Suppressor macrophage treated with lipopolysaccharide for 1 hour (primary cell): ENCODE measurements around the gene VPREB1.
"Not testable (repeated sequence)": the region's sequence is repeated elsewhere in the genome, so short reads cannot be mapped to it uniquely, and the experiment has no call there.

Experiments
- DNase-seq, 3 donors: peaks; one replicate each; pipeline ENCODE4 v3.0.0-alpha.2; 2020 to 2022

VPREB1 gene, protein sequence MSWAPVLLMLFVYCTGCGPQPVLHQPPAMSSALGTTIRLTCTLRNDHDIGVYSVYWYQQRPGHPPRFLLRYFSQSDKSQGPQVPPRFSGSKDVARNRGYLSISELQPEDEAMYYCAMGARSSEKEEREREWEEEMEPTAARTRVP

DNA sequence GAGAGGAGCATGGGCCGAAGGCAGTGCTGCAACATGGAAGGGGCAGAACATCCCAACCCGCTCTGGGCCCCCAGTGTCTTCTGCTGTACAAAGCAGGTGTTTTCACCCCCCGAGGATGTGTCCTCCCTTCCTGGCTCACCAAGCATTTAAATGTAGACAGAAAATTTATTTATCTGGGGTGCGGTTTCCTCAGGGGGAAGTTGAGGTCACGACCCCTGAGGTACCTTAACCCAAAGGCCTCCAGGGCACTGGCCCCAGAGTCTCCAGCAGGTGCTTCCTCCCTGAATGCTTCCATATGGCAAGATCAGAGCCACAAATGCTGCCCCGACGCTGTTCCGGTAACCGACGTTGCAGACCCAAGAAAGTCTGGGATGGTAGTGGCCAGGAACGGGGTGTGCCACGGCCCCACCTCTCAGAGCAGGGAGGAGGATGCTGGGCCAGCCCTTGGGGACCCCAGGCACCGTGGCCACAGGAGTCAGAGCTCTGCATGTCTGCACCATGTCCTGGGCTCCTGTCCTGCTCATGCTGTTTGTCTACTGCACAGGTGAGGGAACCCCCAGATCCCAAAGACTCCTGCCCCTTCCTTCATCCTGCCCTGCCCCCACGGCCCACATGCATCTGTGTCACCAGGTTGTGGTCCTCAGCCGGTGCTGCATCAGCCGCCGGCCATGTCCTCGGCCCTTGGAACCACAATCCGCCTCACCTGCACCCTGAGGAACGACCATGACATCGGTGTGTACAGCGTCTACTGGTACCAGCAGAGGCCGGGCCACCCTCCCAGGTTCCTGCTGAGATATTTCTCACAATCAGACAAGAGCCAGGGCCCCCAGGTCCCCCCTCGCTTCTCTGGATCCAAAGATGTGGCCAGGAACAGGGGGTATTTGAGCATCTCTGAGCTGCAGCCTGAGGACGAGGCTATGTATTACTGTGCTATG, at the start of gene VPREB1:
VPREB1 (plus strand) TSS at position 471 of the 935 bp plus-strand sequence; CDS start at position 499, 28 bp downstream.
- no peak for DNase-seq

DNA sequence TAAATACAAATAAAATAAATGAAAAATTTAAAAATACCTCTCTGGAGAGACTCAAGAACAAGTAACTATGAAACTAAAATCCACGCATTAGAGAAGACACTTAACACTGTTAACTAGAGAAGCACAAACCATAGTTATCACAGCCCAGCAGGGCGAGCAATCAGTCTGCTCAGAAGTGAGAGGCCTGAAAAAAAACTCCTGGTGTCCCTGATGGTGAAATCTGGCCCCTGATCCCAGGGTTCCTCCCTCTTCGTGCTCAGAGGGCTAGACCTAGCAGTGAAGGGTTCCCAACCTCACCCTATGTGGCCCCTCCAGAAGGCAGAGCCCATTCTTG, 49.7 kb upstream of the VPREB1 start:
- DNase-seq: no peak

DNA sequence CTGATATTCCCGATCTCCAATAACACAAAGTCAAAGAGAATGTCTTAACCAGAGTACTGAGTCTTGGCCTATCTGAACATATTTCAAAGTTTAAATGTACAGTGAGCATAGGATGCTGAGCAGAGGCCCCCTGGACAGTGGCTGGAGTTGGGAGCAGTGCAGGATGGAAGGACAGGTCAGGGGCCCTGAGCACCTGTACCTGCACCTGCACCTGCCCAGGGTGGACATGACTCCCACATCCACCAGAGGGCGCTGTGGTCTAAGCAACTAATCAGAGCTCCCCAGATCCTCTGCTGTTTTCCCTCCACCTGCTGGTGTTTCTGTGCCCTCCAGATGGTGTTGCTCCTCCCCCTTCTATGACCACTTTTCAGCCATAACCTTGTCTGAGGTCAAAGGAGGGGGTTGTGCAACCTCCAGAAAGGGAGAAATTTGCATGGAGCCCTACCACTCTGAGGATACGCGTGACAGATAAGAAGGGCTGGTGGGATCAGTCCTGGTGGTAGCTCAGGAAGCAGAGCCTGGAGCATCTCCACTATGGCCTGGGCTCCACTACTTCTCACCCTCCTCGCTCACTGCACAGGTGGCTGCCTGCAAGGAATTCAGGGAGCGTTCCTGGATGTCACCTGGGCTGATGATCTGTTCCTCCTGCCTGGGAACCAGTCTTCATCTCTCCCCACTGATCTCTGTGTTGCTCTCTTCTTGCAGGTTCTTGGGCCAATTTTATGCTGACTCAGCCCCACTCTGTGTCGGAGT, 49.1 kb upstream of the VPREB1 start:
- DNase-seq: peak; percentile 62 to 78 (median 70)

DNA sequence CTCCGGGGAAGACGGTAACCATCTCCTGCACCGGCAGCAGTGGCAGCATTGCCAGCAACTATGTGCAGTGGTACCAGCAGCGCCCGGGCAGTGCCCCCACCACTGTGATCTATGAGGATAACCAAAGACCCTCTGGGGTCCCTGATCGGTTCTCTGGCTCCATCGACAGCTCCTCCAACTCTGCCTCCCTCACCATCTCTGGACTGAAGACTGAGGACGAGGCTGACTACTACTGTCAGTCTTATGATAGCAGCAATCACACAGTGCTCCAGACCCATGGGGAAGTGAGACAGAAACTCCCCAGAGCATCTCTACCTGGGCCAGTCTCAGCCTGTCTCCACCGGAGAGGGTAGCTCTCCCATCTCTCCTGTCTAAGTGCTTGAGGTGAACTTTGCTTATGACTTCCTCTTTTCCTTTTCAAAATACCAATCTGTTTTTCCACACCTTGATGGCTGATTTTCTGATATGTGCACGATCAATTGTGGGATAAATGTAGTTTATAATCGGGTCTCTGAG, 48.5 kb upstream of the VPREB1 start:
- no peak for DNase-seq

DNA sequence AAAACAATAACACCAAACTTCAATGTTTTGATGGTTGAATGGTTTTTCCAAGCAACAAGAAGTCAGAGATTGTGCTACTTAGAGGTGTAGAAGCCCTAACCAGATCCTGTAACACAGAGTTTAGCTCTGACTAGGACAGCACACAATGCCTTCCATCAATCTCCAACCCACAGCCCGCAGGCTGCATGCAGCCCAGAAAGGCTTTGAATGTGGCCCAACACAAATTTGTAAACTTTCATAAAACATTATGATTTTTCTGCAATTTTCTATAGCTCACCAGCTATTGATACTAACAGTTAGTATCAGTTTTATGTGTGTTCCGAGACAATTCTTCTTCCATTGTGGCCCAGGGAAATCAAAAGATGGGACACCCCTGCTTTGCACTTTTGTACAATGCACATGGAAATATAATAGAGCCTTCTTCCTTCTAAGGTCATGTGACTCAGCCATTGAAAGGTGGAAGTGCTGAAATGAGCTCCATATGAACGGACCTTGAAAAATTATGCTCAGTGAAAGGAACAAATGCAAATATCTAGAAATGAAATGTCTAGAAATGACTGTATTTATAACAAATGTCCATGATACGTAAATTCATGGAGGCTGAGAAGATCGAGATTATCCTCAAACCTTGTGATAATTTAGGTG, 47.6 kb upstream of the VPREB1 start:
- no peak for DNase-seq

DNA sequence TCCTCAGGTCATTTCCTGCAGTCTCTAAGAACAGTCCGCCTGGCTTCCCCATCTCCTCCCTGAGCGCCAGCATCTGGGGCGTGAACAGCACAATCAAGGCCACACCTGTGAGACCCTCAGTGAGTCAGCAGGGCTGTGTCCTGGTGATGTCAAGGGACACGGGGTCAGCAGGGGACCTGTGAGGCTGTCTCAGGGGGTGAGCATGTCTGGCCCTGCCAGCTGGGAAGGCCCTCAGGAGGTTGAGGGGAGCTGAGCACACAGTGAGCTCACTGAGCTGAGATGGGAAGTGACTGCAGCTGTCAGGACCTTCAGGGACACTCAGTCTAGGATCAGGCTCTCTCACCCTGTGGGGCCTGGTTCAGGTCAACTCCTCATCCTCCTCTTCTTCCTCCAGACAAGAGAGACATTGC, 46.6 kb upstream of the VPREB1 start:
- DNase-seq: no peak

DNA sequence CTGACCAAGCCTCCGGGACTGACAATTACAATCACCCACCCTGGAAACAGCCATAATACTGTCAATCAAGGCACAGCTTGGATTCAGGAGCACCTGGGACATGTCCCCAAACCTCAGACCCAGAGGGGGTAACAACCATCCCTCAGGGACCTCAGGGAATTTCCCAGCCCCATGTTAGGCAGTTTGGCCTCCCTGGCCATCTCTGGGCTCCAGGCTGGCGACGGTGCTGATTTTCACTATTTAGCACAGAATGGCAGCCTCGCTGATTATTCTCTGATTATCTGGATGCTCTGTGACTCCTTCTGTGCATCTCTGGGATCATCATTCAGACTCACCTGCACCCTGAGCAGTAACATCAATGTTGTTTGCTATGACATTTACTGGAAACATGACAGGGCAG, 45.8 kb upstream of the VPREB1 start:
- no peak for DNase-seq

DNA sequence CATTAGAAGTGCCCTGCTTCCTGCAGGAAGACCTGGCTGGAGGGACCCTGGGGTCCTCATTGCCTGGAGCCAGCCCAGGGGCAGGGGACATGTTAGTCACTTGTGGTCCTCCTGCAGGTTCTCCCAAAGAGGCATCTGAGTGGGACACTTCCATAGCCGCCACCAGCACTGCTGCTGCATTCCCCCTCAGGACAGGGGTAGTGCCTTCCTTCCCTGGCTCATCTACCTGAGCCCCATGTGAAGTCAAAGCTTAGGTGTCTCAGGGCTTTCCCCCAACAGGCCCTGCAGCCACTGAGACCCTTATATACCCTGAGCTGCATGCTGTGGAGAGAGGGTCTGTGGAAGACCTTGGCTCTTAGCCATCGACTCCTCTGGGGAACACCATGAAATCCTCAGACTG, 45.0 kb upstream of the VPREB1 start:
- no peak for DNase-seq

DNA sequence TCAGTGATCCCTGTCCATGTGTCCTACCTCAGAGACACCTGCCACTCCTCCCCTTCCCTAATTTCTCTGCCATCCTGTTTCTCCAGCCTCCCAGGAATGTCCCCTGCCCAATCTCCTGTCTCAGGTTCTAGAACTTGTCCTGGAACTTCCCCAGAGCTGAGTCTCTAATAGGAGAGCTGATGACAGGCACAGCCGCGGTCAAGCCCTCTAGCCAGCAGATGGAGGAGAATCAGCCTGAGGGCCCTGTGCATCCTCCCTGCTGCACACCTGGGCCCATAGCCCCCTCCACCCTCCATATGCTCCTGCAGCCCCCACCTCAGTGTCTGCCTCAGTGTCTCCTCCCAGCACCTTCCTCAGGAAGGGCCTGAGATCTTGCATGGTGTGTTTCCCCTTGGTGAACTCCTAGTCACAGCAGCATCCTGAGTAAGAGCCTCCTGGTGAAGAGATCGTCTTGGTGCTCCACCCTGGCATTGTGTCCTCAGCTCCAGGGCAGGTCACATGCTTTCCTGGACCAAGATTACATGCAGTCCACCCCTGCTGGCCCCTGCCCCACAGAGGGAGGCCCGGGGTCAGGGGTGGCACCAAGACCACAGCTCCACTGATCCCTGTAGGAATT, 43.9 kb upstream of the VPREB1 start:
- DNase-seq: no peak

DNA sequence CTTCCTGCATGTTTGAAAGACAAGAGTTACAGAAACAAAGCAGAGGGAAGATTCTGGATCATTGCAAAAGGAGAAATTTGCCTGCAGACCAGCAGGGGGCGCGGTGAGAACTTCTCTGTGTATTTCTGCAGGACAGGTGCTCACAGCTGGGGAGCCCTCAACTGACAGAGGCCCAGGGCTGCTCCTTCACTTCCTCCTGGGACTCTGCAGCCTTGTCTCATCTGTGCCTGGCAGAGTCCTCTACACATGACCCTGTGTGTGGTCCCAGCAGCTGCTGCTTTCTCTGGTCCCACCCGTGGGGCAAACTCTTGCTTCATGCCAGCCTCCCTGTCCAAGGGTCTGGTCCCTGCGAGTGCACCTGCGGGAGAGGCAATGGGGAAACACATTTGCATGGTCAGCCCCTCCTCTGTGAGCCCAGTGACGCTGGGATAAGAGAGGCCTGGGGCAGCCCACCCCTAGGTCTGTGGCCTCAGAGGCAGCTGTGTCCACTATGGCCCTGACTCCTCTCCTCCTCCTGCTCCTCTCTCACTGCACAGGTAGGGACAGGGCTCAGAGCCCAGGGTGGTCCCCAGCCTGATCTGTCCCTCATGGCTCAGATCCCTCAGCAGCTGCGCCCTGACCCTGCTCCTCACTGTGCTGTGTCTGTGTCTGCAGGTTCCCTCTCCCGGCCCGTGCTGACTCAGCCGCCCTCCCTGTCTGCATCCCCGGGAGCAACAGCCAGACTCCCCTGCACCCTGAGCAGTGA, 43.2 kb upstream of the VPREB1 start:
- DNase-seq: peak in 2 of 3 donors; percentile 53 to 58

DNA sequence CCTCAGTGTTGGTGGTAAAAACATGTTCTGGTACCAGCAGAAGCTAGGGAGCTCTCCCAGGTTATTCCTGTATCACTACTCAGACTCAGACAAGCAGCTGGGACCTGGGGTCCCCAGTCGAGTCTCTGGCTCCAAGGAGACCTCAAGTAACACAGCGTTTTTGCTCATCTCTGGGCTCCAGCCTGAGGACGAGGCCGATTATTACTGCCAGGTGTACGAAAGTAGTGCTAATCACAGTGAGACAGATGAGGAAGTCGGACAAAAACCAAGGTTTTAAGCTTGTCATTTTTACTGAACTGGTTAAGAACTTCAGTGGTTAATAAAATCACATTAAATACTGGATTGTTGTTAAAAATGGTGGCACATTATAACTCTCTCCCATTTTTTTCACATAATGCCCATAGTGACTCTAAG, 42.6 kb upstream of the VPREB1 start:
- no peak for DNase-seq

DNA sequence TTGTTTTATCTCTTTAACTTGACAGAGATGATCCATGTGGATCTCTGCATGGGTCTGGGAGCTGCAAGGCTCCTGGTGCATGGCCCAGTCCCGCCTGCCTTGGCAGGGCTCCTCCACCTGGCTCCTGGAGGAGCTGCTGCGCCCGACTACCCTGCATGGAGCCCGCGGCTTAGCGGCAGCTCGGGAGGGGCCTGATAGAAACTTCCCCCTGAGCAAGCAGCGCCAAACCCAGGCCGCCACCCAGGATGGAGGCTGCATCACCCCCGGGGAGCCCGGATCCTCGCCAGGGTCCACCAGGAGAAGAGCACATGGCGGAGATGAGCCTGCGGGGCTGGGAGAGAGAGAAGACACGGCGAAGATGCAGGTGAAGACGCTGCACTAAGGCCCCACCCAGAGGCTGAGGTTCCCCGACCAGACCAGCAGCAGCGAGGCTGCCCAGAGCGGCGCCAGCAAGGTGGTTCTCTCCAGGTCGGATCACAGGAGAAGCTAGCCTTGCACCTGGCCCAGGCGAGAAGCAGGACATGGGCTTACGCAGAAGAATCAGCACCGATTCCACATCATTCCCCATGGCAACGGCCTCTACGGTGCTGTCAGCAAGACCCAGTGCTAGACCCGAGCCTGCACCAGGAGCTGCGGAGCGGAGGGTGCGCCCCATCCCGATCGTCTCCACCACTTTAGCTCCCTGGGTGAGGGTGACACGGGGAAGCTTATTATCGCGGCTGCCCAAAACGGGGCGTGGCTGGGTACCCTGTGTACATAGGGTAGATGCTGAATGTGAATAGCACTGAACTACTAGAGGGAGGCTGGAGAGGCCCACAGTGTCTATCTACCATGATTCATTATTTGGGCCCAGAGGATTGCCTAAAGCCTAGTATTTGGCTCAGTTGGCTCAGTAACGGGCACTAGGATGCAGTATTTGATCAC, 41.3 kb upstream of the VPREB1 start:
- DNase-seq: no peak

DNA sequence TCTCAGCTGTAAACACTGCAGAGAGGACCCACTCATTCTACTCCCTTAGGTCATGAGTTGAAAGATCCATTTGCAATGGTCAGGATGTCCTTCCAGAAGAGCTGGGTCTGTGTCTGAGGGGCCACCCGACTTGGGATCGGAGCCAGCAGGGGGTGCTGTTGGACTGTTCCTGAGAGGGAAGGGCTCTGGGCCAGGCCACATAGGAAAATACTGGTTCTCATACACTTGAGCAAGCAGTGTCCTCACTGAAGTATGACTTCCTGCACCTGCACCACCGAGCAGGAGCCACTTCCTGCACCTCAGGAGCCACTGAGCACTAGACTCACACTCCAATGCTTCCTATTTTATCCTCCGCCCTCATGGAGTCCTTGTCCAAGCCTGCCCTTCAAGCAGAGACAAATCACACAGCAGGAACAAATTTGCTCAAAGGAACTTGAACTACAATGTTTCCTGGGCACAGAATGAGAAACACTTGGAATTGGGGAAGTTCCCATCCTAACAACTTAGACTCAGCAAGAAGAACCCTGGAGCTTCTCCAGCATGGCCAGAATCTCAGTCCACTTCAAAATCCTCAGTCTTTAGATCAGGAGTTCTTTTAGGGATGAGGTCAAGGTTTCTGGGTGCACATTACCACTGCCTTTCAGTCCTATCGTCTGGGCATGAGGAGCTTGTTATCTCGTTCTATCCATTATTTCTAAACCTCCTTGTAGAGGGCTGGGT, 36.6 kb upstream of the VPREB1 start:
- peak; percentile 72 to 92 (median 85) for DNase-seq

DNA sequence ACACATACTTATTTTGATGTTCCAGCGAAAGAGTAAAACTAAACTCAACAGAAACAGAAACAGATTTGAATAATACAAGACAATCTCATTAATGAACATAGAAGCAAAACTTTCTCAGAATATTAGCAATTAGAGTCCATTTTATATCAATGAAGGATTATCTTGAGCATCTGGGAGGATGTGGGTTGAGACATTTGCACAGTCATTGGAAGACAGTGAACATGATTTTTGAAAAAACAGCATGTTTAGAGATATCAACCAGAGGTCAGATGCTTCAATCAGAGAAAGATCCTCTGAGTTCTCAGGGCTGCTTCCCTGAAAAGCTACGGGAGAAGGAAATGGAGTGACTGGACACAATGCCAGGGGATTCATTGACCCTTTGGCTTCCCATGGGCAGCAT, 35.9 kb upstream of the VPREB1 start:
- no peak for DNase-seq

DNA sequence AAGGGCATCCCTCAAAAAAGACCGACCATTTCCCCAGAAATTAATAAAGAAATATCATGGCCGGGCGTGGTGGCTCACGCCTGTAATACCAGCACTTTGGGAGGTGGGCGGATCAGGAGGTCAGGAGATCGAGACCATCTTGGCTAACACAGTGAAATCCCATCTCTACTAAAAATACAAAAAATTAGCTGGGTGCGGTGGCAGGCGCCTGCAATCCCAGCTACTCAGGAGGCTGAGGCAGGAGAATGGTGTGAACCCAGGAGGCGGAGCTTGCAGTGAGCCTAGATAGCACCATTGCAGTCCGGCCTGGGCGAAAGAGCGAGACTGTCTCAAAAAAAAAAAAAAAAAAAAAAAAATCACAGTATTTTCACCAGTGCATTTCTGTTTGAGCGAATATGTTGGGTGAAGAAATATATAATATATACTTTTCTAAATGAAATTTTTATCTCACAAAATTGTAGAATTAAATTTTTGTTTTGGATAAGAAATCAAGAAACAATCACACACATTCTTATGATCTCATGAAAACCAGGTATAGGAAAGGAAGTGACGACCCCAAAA, 35.4 kb upstream of the VPREB1 start:
- DNase-seq: not testable (repeated sequence)

DNA sequence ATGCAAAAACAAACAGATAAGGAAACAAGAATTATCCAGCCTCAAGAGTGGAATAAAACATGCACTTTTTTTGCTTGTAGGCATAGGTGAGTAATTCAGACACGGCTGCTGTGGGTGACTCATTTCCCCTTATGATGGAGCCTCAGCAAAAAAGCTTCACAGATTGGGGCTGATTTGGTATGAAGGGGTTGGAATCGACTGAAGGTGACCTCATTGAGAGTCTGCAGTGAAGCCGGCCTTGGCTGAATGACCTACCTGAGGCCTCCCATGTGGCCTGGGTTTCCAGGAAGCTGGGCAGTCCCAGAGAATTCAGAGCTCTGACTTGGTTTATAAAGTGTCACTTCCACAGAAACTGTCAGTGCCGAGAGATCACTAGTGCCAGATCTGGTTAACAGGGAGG, 34.2 kb upstream of the VPREB1 start:
- peak; percentile 20 to 41 (median 35) for DNase-seq

DNA sequence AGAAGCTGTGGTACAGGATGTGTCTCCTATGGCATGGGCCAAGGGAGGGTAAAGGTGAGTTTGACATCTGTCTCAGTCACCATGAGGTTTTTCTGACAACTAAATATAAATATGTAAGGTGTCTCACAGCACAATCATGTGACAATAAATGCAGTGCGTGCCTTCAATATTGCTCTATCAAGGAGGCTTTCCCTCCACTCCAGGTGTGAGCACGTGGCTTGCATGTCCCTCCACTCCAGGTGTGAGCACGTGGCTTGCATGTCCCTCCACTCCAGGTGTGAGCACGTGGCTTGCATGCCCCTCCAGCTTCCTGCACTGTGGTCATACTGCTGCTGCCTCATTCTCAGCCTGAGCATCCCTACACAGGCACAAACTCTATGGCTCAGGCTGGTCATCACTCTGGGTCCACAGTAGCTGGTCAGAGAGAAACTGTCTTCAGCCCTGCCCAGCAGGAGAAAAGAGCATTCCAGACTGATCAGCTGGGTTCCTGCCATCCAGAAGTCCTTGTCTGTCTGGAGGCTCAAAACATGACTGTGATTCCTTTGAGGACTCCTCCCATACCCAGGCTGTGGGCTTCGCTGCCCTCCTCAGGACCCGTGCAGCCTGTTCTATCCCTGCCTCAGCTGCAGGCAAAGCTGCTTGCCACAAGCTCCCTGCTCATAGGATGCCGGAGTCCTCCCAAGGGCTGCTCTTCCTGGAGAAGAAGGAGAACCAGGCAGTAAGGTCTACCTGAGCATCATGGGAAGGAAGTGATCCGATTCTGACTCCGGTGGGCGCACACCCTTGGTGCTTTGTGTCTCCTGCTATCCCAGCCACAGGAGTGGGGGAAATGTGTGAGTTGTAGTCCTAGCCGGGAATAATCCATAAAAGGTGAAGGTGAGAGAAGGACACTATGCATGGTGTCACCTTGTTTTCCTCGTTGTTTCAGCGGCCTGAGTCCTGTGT, 33.4 kb upstream of the VPREB1 start:
- DNase-seq: no peak

DNA sequence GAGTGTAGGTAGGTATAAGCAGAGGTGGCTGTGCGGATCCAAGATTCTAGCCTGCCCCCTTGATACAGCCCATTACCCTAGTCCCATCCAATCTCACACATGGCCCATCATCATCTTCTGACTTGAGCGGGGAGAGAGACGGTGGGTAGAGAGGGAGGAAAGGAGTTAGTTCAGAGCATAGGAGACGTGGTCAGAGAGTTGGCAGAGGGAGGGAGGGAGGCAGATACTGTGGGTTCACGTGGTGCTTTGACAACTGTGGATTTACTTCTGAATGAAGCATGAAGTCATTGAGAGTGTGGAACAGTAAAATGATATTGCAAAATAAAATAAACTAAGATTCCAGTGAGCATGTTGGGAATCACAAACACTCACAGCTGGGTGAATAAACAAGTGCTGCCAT, 31.4 kb upstream of the VPREB1 start:
- DNase-seq: no peak
